Measurements from ENCODE around the gene HIRA. TPM values are rescaled to one million over a fixed set of nuclear protein-coding genes. Genes with fewer than 3 reads are reported as not detected.

Gene HIRA
- polyA plus RNA-seq, 3 donors, result 1.8 to 20.7 (median 2.6) TPM

DNA sequence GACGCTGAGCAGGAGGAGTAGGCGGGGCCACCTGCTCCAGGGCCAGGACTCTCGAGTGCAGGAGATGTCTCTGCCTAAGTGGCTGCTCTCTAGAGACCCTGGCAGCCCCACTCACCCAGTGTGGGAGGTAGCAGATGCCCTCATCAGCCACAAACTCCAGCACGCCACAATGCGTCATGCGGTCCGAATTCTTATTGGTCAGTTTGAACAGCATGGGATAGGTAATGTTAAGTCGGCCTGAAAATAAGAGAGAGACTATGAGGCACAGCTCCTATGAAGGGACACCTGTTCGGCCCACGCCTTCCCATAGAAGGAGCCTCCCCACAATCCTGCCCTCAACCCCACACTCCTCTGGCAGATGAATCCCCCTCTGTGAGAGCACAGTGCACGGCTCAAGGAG, 40.0 kb upstream of the HIRA start:
- WGBS (ENCODE audit: insufficient coverage), result 100% methylated on average over 4 of the region's 11 CpGs

DNA sequence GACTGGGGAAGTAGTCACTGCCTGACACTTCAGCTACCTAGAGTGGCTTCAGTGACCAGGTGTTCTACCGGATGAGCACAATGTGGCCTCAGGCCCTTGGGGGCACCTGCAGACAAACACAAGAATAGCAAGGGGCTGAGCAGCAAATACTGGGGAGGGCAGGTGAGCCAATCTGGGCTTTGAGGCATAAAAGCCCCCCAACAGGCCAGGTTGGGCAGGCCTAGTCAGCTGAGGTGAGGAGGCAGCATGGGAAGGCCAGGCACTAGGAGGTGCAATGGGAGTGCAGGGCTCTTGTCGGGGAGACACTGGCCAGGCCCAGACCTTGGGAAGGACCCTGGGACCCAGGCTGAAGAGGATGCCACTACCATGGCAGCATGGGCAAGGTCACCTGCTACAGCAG, 38.5 kb upstream of the HIRA start:
- intact Hi-C loops (cut with micrococcal nuclease), result loop anchor here in 1 of 2 donors (10.0 kb wide), 2 partner anchors 175 to 385 kb away; partner anchors contain the start of genes CLTCL1, GNB1L and RTL10
- Mint-ChIP-seq H3K27ac (no peak overlapping the region), H3K27me3 (ENCODE audit: low read depth in 3 of 3) (peaks cover 0 to 5% (median 0%) of the 10 kb centered on the region in 3 donors), H3K4me1 (no peaks in the 10 kb centered on the region), H3K9me3 (no peaks in the 10 kb centered on the region), H3K4me3 (no peak overlapping the region), H3K36me3 (peaks cover 90 to 96% of the 10 kb centered on the region in 2 donors)
- H3K36me3 ChIP-seq (replicated peaks in 1 of 2; ENCODE audit: control insufficient read depth in 1 of 2, insufficient read depth in 2 of 2, low read length in 2 of 2), result peaks cover 97% of the 10 kb centered on the region in 2 donors
- H3K9me3 ChIP-seq (replicated peaks in 1 of 2; ENCODE audit: control insufficient read depth in 1 of 2, insufficient read depth in 1 of 2, low read length in 2 of 2), result no peaks in the 10 kb centered on the region
- no peaks in the 10 kb centered on the region for H3K27me3 ChIP-seq (ENCODE audit: control insufficient read depth in 2 of 2, insufficient read depth in 2 of 2, low read length in 2 of 2)
- H3K4me2 ChIP-seq (replicated peaks; ENCODE audit: extremely low read depth, low read length, poor library complexity, severe bottlenecking), result no peak overlapping the region
- 100% methylated on average over 2 of the region's 2 CpGs for WGBS (ENCODE audit: insufficient coverage)
- no peak overlapping the region for H2AFZ ChIP-seq (ENCODE audit: insufficient read depth, low read depth, low read length, poor library complexity, severe bottlenecking)
- DNase-seq, result no peak
- peaks cover 4% of the 10 kb centered on the region for H3K79me2 ChIP-seq (ENCODE audit: insufficient read depth, low read length)
- peaks cover 36% of the 10 kb centered on the region for H4K20me1 ChIP-seq (ENCODE audit: insufficient read depth, low read length)
- H3K9ac ChIP-seq (ENCODE audit: insufficient read depth, low read length, poor library complexity, severe bottlenecking), result no peak overlapping the region
- no peaks in the 10 kb centered on the region for H3K4me1 ChIP-seq (ENCODE audit: control insufficient read depth in 1 of 2, insufficient read depth in 2 of 2, low read length in 2 of 2)
- no peak overlapping the region for H3K4me3 ChIP-seq (replicated peaks in 1 of 3; ENCODE audit: low read depth in 2 of 3, low read length in 3 of 3)
- no peak overlapping the region for H3K27ac ChIP-seq (ENCODE audit: low read depth in 1 of 2, low read length in 2 of 2)
- TF ChIP-seq, protein P1, sequence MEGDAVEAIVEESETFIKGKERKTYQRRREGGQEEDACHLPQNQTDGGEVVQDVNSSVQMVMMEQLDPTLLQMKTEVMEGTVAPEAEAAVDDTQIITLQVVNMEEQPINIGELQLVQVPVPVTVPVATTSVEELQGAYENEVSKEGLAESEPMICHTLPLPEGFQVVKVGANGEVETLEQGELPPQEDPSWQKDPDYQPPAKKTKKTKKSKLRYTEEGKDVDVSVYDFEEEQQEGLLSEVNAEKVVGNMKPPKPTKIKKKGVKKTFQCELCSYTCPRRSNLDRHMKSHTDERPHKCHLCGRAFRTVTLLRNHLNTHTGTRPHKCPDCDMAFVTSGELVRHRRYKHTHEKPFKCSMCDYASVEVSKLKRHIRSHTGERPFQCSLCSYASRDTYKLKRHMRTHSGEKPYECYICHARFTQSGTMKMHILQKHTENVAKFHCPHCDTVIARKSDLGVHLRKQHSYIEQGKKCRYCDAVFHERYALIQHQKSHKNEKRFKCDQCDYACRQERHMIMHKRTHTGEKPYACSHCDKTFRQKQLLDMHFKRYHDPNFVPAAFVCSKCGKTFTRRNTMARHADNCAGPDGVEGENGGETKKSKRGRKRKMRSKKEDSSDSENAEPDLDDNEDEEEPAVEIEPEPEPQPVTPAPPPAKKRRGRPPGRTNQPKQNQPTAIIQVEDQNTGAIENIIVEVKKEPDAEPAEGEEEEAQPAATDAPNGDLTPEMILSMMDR (IDR thresholded peaks at IDR 0.05), result no peak

More for the DNA sequence above, 40.0 kb upstream of the HIRA start:
- no peak overlapping the region for H3K27ac ChIP-seq (ENCODE audit: low read depth in 1 of 2, low read length in 2 of 2)
- H4K20me1 ChIP-seq (ENCODE audit: insufficient read depth, low read length), result peaks cover 50% of the 10 kb centered on the region
- no peaks in the 10 kb centered on the region for H3K9me3 ChIP-seq (replicated peaks in 1 of 2; ENCODE audit: control insufficient read depth in 1 of 2, insufficient read depth in 1 of 2, low read length in 2 of 2)
- Mint-ChIP-seq H3K27ac (no peak overlapping the region), H3K4me3 (no peak overlapping the region), H3K27me3 (ENCODE audit: low read depth in 3 of 3) (peaks cover 0 to 5% (median 0%) of the 10 kb centered on the region in 3 donors), H3K4me1 (peaks cover 2% of the 10 kb centered on the region), H3K36me3 (peaks cover 83 to 92% of the 10 kb centered on the region in 2 donors), H3K9me3 (no peaks in the 10 kb centered on the region)
- no peak overlapping the region for H3K4me2 ChIP-seq (replicated peaks; ENCODE audit: extremely low read depth, low read length, poor library complexity, severe bottlenecking)
- intact Hi-C loops (cut with micrococcal nuclease), result loop anchor here in 1 of 2 donors (10.0 kb wide), 2 partner anchors 177 to 383 kb away; partner anchors contain the start of genes CLTCL1, GNB1L and RTL10
- H3K79me2 ChIP-seq (ENCODE audit: insufficient read depth, low read length), result peaks cover 19% of the 10 kb centered on the region
- no peak overlapping the region for H2AFZ ChIP-seq (ENCODE audit: insufficient read depth, low read depth, low read length, poor library complexity, severe bottlenecking)
- TF ChIP-seq, protein P1 (IDR thresholded peaks at IDR 0.05), result no peak
- no peaks in the 10 kb centered on the region for H3K27me3 ChIP-seq (ENCODE audit: control insufficient read depth in 2 of 2, insufficient read depth in 2 of 2, low read length in 2 of 2)
- H3K9ac ChIP-seq (ENCODE audit: insufficient read depth, low read length, poor library complexity, severe bottlenecking), result no peak overlapping the region
- H3K36me3 ChIP-seq (replicated peaks in 1 of 2; ENCODE audit: control insufficient read depth in 1 of 2, insufficient read depth in 2 of 2, low read length in 2 of 2), result peaks cover 85 to 95% of the 10 kb centered on the region in 2 donors
- H3K4me1 ChIP-seq (ENCODE audit: control insufficient read depth in 1 of 2, insufficient read depth in 2 of 2, low read length in 2 of 2), result no peaks in the 10 kb centered on the region
- no peak for DNase-seq
- no peak overlapping the region for H3K4me3 ChIP-seq (replicated peaks in 1 of 3; ENCODE audit: low read depth in 2 of 3, low read length in 3 of 3)
